HEK293 (cell line): ENCODE measurements around the gene GRAMD1C.

ENCODE experiments used
- CTCF ChIA-PET: fragments of 350-600 bp; formaldehyde crosslinking; extraction: SDS; loops from one replicate; lab custom pipeline; 2021; ENCODE audit warnings: antibody characterized with exemption; lab: Yijun Ruan, JAX
- POLR2A ChIA-PET: fragments of 300-600 bp; formaldehyde crosslinking; extraction: SDS; loops from one replicate; lab custom pipeline; 2020; ENCODE audit warnings: antibody characterized with exemption, inconsistent platforms; lab: Yijun Ruan, JAX
- H3K27ac ChIP-seq: fragments of 200-500 bp; sonication (Bioruptor generic); 2 replicates; pipeline ENCODE4 v1.5.1; 2014; ENCODE audit warnings: low read depth, low read length, control low read depth, inconsistent platforms; ENCODE audit errors: extremely low read depth
- H3K36me3 ChIP-seq, 2 experiments: fragments of 200-500 bp in 1 of 2; sonication (Bioruptor generic) in 1 of 2; 1 replicate in 1 of 2; 2 replicates in 1 of 2; pipeline ENCODE4 v1.5.1; 2014 to 2017; ENCODE audit warnings: inconsistent platforms in 2 of 2, low read length in 2 of 2; ENCODE audit not compliant: control insufficient read depth in 2 of 2, insufficient read depth in 1 of 2
- H3K4me1 ChIP-seq: fragments of 200-500 bp; sonication (Bioruptor generic); 2 replicates; pipeline ENCODE4 v1.5.1; 2014; ENCODE audit warnings: mild to moderate bottlenecking, low read length, inconsistent platforms; ENCODE audit not compliant: control insufficient read depth, insufficient read depth
- H3K4me3 ChIP-seq: 2 replicates; pipeline ENCODE4 v1.5.1; 2011; ENCODE audit warnings: low read depth, mild to moderate bottlenecking, control low read depth, low read length, moderate library complexity
- H3K9me3 ChIP-seq: fragments of 200-500 bp; sonication (Bioruptor generic); 2 replicates; pipeline ENCODE4 v1.5.1; 2014; ENCODE audit warnings: low read depth, low read length, inconsistent platforms; ENCODE audit not compliant: control insufficient read depth, insufficient read depth
- GFI1B ChIP-seq: fragments of 450-650 bp; formaldehyde crosslinking; IDR thresholded peaks from 2 replicates; pipeline ENCODE4 v1.5.1; 2016; ENCODE audit warnings: missing biosample characterization, missing genetic modification characterization
- GLI4 ChIP-seq: fragments of 450-650 bp; formaldehyde crosslinking; IDR thresholded peaks from 2 replicates; pipeline ENCODE4 v1.5.1; 2016; ENCODE audit warnings: missing biosample characterization, missing genetic modification characterization
- HIC1 ChIP-seq: fragments of 450-650 bp; formaldehyde crosslinking; IDR thresholded peaks from 2 replicates; pipeline ENCODE4 v1.5.1; 2016; ENCODE audit warnings: missing biosample characterization, missing genetic modification characterization
- YY2 ChIP-seq: fragments of 450-650 bp; formaldehyde crosslinking; IDR thresholded peaks from 2 replicates; pipeline ENCODE4 v1.5.1; 2016; ENCODE audit warnings: missing biosample characterization, missing genetic modification characterization
- ZBTB20 ChIP-seq: fragments of 450-650 bp; formaldehyde crosslinking; IDR thresholded peaks from 2 replicates; pipeline ENCODE4 v1.5.1; 2016; ENCODE audit warnings: missing biosample characterization, missing genetic modification characterization
- ZBTB6 ChIP-seq: fragments of 450-650 bp; formaldehyde crosslinking; IDR thresholded peaks from 2 replicates; pipeline ENCODE4 v1.5.1; 2017; ENCODE audit warnings: missing biosample characterization, missing genetic modification characterization
- ZNF114 ChIP-seq: fragments of 450-650 bp; formaldehyde crosslinking; IDR thresholded peaks from 2 replicates; pipeline ENCODE4 v1.5.0; 2017; ENCODE audit warnings: missing biosample characterization, missing genetic modification characterization
- ZNF146 ChIP-seq: fragments of 450-650 bp; formaldehyde crosslinking; IDR thresholded peaks from 2 replicates; pipeline ENCODE4 v1.5.1; 2016; ENCODE audit warnings: missing biosample characterization, missing genetic modification characterization
- ZNF202 ChIP-seq: fragments of 450-650 bp; formaldehyde crosslinking; IDR thresholded peaks from 2 replicates; pipeline ENCODE4 v1.5.1; 2016; ENCODE audit warnings: missing biosample characterization, missing genetic modification characterization, borderline replicate concordance
- ZNF223 ChIP-seq: fragments of 450-650 bp; formaldehyde crosslinking; IDR thresholded peaks from 2 replicates; pipeline ENCODE4 v1.5.1; 2016; ENCODE audit warnings: missing biosample characterization, missing genetic modification characterization
- ZNF362 ChIP-seq: fragments of 450-650 bp; formaldehyde crosslinking; IDR thresholded peaks from 2 replicates; pipeline ENCODE4 v1.5.1; 2016; ENCODE audit warnings: missing biosample characterization, missing genetic modification characterization
- ZNF423 ChIP-seq: fragments of 450-650 bp; formaldehyde crosslinking; IDR thresholded peaks from 2 replicates; pipeline ENCODE4 v1.5.1; 2016; ENCODE audit warnings: missing biosample characterization, missing genetic modification characterization
- ZNF433 ChIP-seq: fragments of 450-650 bp; formaldehyde crosslinking; IDR thresholded peaks from 2 replicates; pipeline ENCODE4 v1.5.1; 2016; ENCODE audit warnings: missing biosample characterization, missing genetic modification characterization, low read depth
- ZNF549 ChIP-seq: fragments of 450-650 bp; IDR thresholded peaks from 2 replicates; pipeline ENCODE4 v1.5.1; 2018; ENCODE audit warnings: missing biosample characterization, missing genetic modification characterization, mild to moderate bottlenecking, inconsistent platforms, moderate library complexity
- ZNF600 ChIP-seq: fragments of 450-650 bp; formaldehyde crosslinking; IDR thresholded peaks from 2 replicates; pipeline ENCODE4 v1.5.1; 2016; ENCODE audit warnings: missing biosample characterization, missing genetic modification characterization
- ZNF626 ChIP-seq: fragments of 450-650 bp; sonication (Bioruptor Pico); formaldehyde crosslinking; IDR thresholded peaks from 2 replicates; pipeline ENCODE4 v1.5.1; 2018; ENCODE audit warnings: missing biosample characterization, missing genetic modification characterization, inconsistent platforms
- ZNF658 ChIP-seq: fragments of 450-650 bp; formaldehyde crosslinking; IDR thresholded peaks from 2 replicates; pipeline ENCODE4; 2016; ENCODE audit warnings: missing biosample characterization, missing genetic modification characterization
- ZNF701 ChIP-seq: fragments of 450-650 bp; formaldehyde crosslinking; IDR thresholded peaks from 2 replicates; pipeline ENCODE4 v1.5.1; 2016; ENCODE audit warnings: missing biosample characterization, missing genetic modification characterization
- ZNF76 ChIP-seq: fragments of 450-650 bp; formaldehyde crosslinking; IDR thresholded peaks from 2 replicates; pipeline ENCODE4; 2016; ENCODE audit warnings: low read depth, missing biosample characterization, missing genetic modification characterization, borderline replicate concordance

GRAMD1C gene

GRCh38 chr3:113981803-113982202 is 143.2 kb downstream of the GRAMD1C start:
- no peaks in the 10 kb centered on the region for H3K9me3 ChIP-seq
- no peaks in the 10 kb centered on the region for H3K4me1 ChIP-seq
- H3K36me3 ChIP-seq, result peaks cover 0 to 2% of the 10 kb centered on the region in 2 experiments; a peak in 1 of 3 replicates
- H3K4me3 ChIP-seq, result no peak overlapping the region
- no peak overlapping the region for H3K27ac ChIP-seq
- TF ChIP-seq ZNF423, result no peak
- ChIA-PET POLR2A (no interaction called here), CTCF (interaction anchor here (0.5 kb wide), 1 partner anchor 468 kb away, joined by 3 read pairs; no protein-coding TSS in a partner anchor)

GRCh38 chr3:113983544-113983943 is 145.0 kb downstream of the GRAMD1C start:
- ChIA-PET CTCF (no interaction called here), POLR2A (no interaction called here)
- no peaks in the 10 kb centered on the region for H3K9me3 ChIP-seq

GRCh38 chr3:113985541-113985940 is 147.0 kb downstream of the GRAMD1C start:
- Histone ChIP-seq H3K36me3 (no peaks in the 10 kb centered on the region), H3K27ac (no peak overlapping the region), H3K4me1 (no peaks in the 10 kb centered on the region), H3K4me3 (no peak overlapping the region), H3K9me3 (no peaks in the 10 kb centered on the region)
- ChIA-PET POLR2A (no interaction called here), CTCF (interaction anchor here (0.6 kb wide), 1 partner anchor 51 kb away, joined by 3 read pairs; no protein-coding TSS in a partner anchor)
- TF ChIP-seq ZNF626 (tag by site-specific recombination) (no peak), GFI1B (tag by site-specific recombination) (no peak), ZNF114 (tag by site-specific recombination) (no peak), ZNF658 (tag by site-specific recombination) (no peak), ZNF202 (tag by site-specific recombination) (no peak), YY2 (tag by site-specific recombination) (no peak), ZNF362 (tag by site-specific recombination) (no peak), GLI4 (tag by site-specific recombination) (no peak), HIC1 (no peak), ZNF423 (no peak), ZNF600 (no peak), ZNF549 (tag by site-specific recombination) (no peak), ZNF76 (tag by site-specific recombination) (no peak), ZNF433 (no peak), ZNF701 (tag by site-specific recombination) (no peak), ZBTB6 (tag by site-specific recombination) (no peak), ZNF146 (tag by site-specific recombination) (no peak)

More at GRCh38 chr3:113983544-113983943, 145.0 kb downstream of the GRAMD1C start:
- H3K4me1 ChIP-seq, result no peaks in the 10 kb centered on the region
- H3K27ac ChIP-seq, result no peak overlapping the region
- TF ChIP-seq ZNF223, result no peak
- TF ChIP-seq ZBTB20 (tag by site-specific recombination), result no peak
- H3K36me3 ChIP-seq, result peaks cover 0 to 2% of the 10 kb centered on the region in 2 experiments; a peak in 1 of 3 replicates
- no peak overlapping the region for H3K4me3 ChIP-seq
